ENCODE data around the gene NUP42.
A peak's percentile ranks its signal among the peaks of the same experiment; 100 is the strongest.
"Not testable (repeated sequence)": the region's sequence is repeated elsewhere in the genome, so short reads cannot be mapped to it uniquely, and the experiment has no call there.

NUP42 gene

GRCh38 chr7:23181684-23182553 is at the start of gene NUP42:
Gene NUP42, plus strand, starts transcription at chr7:23182048. Its CDS starts 38 bp downstream, at chr7:23182086.
- DNase-seq, result peak; percentile 96

GRCh38 chr7:23133797-23134196 is 48.1 kb upstream of the NUP42 start:
- no peak for DNase-seq

GRCh38 chr7:23135755-23136154 is 46.1 kb upstream of the NUP42 start:
- no peak for DNase-seq

GRCh38 chr7:23136216-23136615 is 45.6 kb upstream of the NUP42 start:
- no peak for DNase-seq

- no peak for DNase-seq
These were observed 24.2 kb upstream of the NUP42 start for GRCh38 chr7:23157679-23158078.

- DNase-seq, result no peak
These were observed 23.3 kb upstream of the NUP42 start for GRCh38 chr7:23158546-23158945.

- DNase-seq, result no peak
These were observed 20.4 kb upstream of the NUP42 start for GRCh38 chr7:23161482-23161881.

GRCh38 chr7:23164846-23165245 is 17.0 kb upstream of the NUP42 start:
- DNase-seq, result no peak

GRCh38 chr7:23165316-23165715 is 16.5 kb upstream of the NUP42 start:
- no peak for DNase-seq

GRCh38 chr7:23167691-23168090 is 14.2 kb upstream of the NUP42 start:
- no peak for DNase-seq

GRCh38 chr7:23168111-23168885 is 13.6 kb upstream of the NUP42 start:
- no peak for DNase-seq

- no peak for DNase-seq
These were observed 5.9 kb upstream of the NUP42 start for GRCh38 chr7:23175938-23176337.

GRCh38 chr7:23183279-23184012 is 1.6 kb downstream of the NUP42 start:
- no peak for DNase-seq

- no peak for DNase-seq
These were observed 2.4 kb downstream of the NUP42 start for GRCh38 chr7:23184291-23184690.

GRCh38 chr7:23184709-23185359 is 3.0 kb downstream of the NUP42 start:
- no peak for DNase-seq

GRCh38 chr7:23185980-23186379 is 4.1 kb downstream of the NUP42 start:
- DNase-seq, result no peak

- no peak for DNase-seq
These were observed 9.2 kb downstream of the NUP42 start for GRCh38 chr7:23191022-23191421.

GRCh38 chr7:23193650-23194227 is 11.9 kb downstream of the NUP42 start:
- DNase-seq, result not testable (repeated sequence)

- no peak for DNase-seq
These were observed 14.5 kb downstream of the NUP42 start for GRCh38 chr7:23196306-23196705.

GRCh38 chr7:23197745-23198144 is 15.9 kb downstream of the NUP42 start:
- not testable (repeated sequence) for DNase-seq

- DNase-seq, result no peak
These were observed 18.5 kb downstream of the NUP42 start for GRCh38 chr7:23200331-23200730.

- DNase-seq, result no peak
These were observed 22.4 kb downstream of the NUP42 start for GRCh38 chr7:23204241-23204640.

- DNase-seq, result no peak
These were observed 23.7 kb downstream of the NUP42 start for GRCh38 chr7:23205577-23205908.
